HepG2 (cell line): ENCODE results near the gene TBCCD1. TPM values are rescaled to one million over a fixed set of nuclear protein-coding genes. Genes with fewer than 3 reads are reported as not detected.

ENCODE experiments used
- ARID2 ChIP-seq: sonication (generic); formaldehyde crosslinking; IDR thresholded peaks from 2 replicates; pipeline ENCODE4 v1.8.1; 2022; ENCODE audit warnings: mild to moderate bottlenecking, missing genetic modification reagents, borderline replicate concordance
- MEIS2 ChIP-seq: sonication (generic); formaldehyde crosslinking; IDR thresholded peaks from 2 replicates; pipeline ENCODE4 v1.9.0; 2021; ENCODE audit warnings: mild to moderate bottlenecking, missing genetic modification reagents
- MLLT10 ChIP-seq: sonication (generic); formaldehyde crosslinking; IDR thresholded peaks from 2 replicates; pipeline ENCODE4 v1.4.0; 2020; ENCODE audit warnings: missing genetic modification reagents
- MXI1 ChIP-seq: IDR thresholded peaks from 3 replicates; pipeline ENCODE4 v1.6.1; 2012; ENCODE audit warnings: low read depth, low read length, inconsistent platforms, borderline replicate concordance
- NONO ChIP-seq, 2 experiments: fragments of 450-650 bp in 1 of 2; sonication (generic) in 1 of 2; formaldehyde crosslinking in 1 of 2; IDR thresholded peaks in 1 of 2; conservative IDR thresholded peaks in 1 of 2; 2 replicates each; pipeline versions ENCODE4 v1.6.1 to v1.8.0; 2017 to 2022; ENCODE audit warnings: mild to moderate bottlenecking in 1 of 2, missing genetic modification reagents in 1 of 2, moderate library complexity in 1 of 2
- RBAK ChIP-seq: sonication (generic); formaldehyde crosslinking; IDR thresholded peaks from 2 replicates; pipeline ENCODE4 v1.5.1; 2020; ENCODE audit warnings: mild to moderate bottlenecking, missing genetic modification reagents
- SOX13 ChIP-seq, 3 experiments: fragments of 450-650 bp in 1 of 3; sonication (generic) in 1 of 3; formaldehyde crosslinking in 1 of 3; IDR thresholded peaks in 2 of 3; conservative IDR thresholded peaks in 1 of 3; 2 replicates each; pipeline versions ENCODE4 v1.5.0 to v1.6.1; 2016 to 2020; ENCODE audit warnings: antibody characterized with exemption in 1 of 3, mild to moderate bottlenecking in 1 of 3, missing compliant biosample characterization in 1 of 3, missing genetic modification reagents in 1 of 3, moderate library complexity in 1 of 3
- SUZ12 ChIP-seq: fragments of 150-350 bp; IDR thresholded peaks from 2 replicates; pipeline ENCODE4 v1.6.1; 2014; ENCODE audit warnings: low read depth, low read length
- ZFP82 ChIP-seq: sonication (generic); formaldehyde crosslinking; IDR thresholded peaks from 2 replicates; pipeline ENCODE4 v1.5.1; 2020; ENCODE audit warnings: mild to moderate bottlenecking, missing genetic modification reagents, borderline replicate concordance
- ZNF549 ChIP-seq: sonication (generic); formaldehyde crosslinking; IDR thresholded peaks from 2 replicates; pipeline ENCODE4 v1.5.0; 2020; ENCODE audit warnings: missing genetic modification reagents
- ZNF556 ChIP-seq: sonication (generic); formaldehyde crosslinking; IDR thresholded peaks from 2 replicates; pipeline ENCODE4 v1.4.0; 2020; ENCODE audit warnings: mild to moderate bottlenecking, missing genetic modification reagents, borderline replicate concordance
- ZNF616 ChIP-seq: sonication (generic); formaldehyde crosslinking; IDR thresholded peaks from 2 replicates; pipeline ENCODE4 v1.5.0; 2020; ENCODE audit warnings: low read depth, mild to moderate bottlenecking, missing genetic modification reagents
- ZNF788 ChIP-seq: sonication (generic); formaldehyde crosslinking; IDR thresholded peaks from 2 replicates; pipeline ENCODE4 v1.5.0; 2020; ENCODE audit warnings: mild to moderate bottlenecking, missing genetic modification reagents, borderline replicate concordance
- polyA plus RNA-seq, 8 experiments: library from polyadenylated mRNA; depleted of rRNA in 3 of 8; stranded (reverse) in 7 of 8; unstranded in 1 of 8; fragments of >200 nt; fragmentation: Illumina TruSeq in 4 of 8; extraction: Trizol in 4 of 8; gene quantifications; 2 replicates each; pipeline versions ENCODE4 v1.2.1 to v1.2.3, GENCODE V29; 2011 to 2016; ENCODE audit warnings: low read depth in 4 of 8, missing spikeins in 1 of 8, mixed read lengths in 1 of 8; ENCODE audit not compliant: insufficient read depth in 1 of 8
- total RNA-seq, 5 experiments: library from RNA; depleted of rRNA; stranded (reverse); fragments of >200 nt; fragmentation: Illumina TruSeq; extraction: Trizol; gene quantifications; 2 replicates each; pipeline ENCODE4 v1.2.3, GENCODE V29; 2016; ENCODE audit warnings: low read depth in 1 of 5
- TF ChIP-seq, protein P1 (sequence below), 2 experiments: sonication (generic) in 1 of 2; formaldehyde crosslinking in 1 of 2; IDR thresholded peaks; 2 replicates each; pipeline versions ENCODE4 v1.6.1 to v1.9.0; 2014 to 2022; ENCODE audit warnings: antibody characterized with exemption in 1 of 2, borderline replicate concordance in 1 of 2, inconsistent platforms in 1 of 2, low read depth in 1 of 2, missing genetic modification reagents in 1 of 2
- TF ChIP-seq, protein P2 (sequence below): sonication (generic); formaldehyde crosslinking; IDR thresholded peaks from 2 replicates; pipeline ENCODE4 v1.4.0; 2020; ENCODE audit warnings: mild to moderate bottlenecking, low read depth, missing genetic modification reagents
- TF ChIP-seq, protein P3 (sequence below): sonication (generic); formaldehyde crosslinking; IDR thresholded peaks from 2 replicates; pipeline ENCODE4 v1.4.0; 2020; ENCODE audit warnings: mild to moderate bottlenecking, missing genetic modification reagents

The TBCCD1 gene
- total and polyA plus RNA-seq, 2 of the 13 experiments (the other 11 are each of a cell fraction or from before 2014, with no cell fraction given): 13.6 to 16.2 TPM

DNA sequence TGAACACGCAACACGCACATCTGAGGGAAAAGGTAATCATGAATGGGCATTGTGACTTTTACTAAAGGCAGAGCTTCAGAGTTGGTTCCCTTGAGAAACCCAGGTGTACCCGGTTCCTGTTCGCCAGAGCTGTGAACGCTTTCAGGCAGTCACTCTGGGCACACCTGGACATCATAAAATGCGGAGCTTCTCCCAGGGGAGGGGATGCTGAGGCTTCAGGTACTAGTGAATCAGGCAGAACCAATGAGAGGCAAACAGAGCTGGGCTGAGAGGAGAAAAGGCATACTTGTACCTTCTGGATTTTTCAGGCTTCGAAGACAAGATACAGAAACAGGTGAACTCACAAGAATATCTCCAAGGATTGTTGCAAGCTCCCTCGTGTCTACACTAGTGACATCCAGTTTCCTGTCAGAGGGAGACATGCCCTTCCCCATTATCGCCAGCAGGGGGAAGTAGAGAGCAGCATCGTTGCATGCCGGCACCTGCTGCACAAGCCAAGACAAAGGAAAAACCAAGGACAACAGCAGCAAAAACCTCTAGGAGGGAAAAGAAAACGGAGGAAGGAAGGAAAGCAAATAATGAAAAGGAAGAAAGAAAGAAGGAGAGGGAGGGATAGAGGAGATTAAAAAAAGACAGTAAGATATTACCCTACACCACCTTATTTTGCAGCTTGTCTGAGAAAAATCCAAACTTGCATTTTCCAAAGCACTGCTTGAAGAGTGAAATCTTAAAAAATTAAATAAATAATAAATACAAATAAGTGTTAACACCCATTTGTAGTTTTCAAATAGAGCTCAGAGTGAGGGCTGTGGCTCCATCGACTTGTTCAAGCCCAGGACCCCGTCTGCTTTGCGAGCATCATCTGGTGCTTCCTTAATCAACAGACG, 47.7 kb upstream of the TBCCD1 start (continued):
- TF ChIP-seq ARID2 (CRISPR knock-in tag): 0 out of 2 replicates have a peak, but pooled peaks have one; percentile 11
- TF ChIP-seq MLLT10 (CRISPR knock-in tag): no peak; the same call in 1 of the 2 replicates
- TF ChIP-seq, protein P1, sequence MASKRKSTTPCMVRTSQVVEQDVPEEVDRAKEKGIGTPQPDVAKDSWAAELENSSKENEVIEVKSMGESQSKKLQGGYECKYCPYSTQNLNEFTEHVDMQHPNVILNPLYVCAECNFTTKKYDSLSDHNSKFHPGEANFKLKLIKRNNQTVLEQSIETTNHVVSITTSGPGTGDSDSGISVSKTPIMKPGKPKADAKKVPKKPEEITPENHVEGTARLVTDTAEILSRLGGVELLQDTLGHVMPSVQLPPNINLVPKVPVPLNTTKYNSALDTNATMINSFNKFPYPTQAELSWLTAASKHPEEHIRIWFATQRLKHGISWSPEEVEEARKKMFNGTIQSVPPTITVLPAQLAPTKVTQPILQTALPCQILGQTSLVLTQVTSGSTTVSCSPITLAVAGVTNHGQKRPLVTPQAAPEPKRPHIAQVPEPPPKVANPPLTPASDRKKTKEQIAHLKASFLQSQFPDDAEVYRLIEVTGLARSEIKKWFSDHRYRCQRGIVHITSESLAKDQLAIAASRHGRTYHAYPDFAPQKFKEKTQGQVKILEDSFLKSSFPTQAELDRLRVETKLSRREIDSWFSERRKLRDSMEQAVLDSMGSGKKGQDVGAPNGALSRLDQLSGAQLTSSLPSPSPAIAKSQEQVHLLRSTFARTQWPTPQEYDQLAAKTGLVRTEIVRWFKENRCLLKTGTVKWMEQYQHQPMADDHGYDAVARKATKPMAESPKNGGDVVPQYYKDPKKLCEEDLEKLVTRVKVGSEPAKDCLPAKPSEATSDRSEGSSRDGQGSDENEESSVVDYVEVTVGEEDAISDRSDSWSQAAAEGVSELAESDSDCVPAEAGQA (IDR thresholded peaks at IDR 0.05; ENCODE audit: low read depth): no peak
- TF ChIP-seq, protein P1 (CRISPR knock-in tag; IDR thresholded peaks at IDR 0.05; ENCODE audit: borderline replicate concordance): no peak
- 0 out of 2 replicates have a peak, but pooled peaks have one; percentile 32 for TF ChIP-seq ZNF788 (CRISPR knock-in tag)
- no peak for TF ChIP-seq RBAK (CRISPR knock-in tag)
- no peak for TF ChIP-seq ZNF549 (CRISPR knock-in tag)
- peak; percentile 74; the same call in 1 of the 3 replicates for TF ChIP-seq MXI1
- no peak for TF ChIP-seq SOX13 (IDR thresholded peaks at IDR 0.05)
- TF ChIP-seq SOX13 (CRISPR knock-in tag; conservative IDR thresholded peaks at IDR 0.05 in 1 of 2, IDR thresholded peaks at IDR 0.05 in 1 of 2): peak in 1 of 2 experiments; percentile 50; a peak in 1 of 4 replicates
- TF ChIP-seq, protein P2, sequence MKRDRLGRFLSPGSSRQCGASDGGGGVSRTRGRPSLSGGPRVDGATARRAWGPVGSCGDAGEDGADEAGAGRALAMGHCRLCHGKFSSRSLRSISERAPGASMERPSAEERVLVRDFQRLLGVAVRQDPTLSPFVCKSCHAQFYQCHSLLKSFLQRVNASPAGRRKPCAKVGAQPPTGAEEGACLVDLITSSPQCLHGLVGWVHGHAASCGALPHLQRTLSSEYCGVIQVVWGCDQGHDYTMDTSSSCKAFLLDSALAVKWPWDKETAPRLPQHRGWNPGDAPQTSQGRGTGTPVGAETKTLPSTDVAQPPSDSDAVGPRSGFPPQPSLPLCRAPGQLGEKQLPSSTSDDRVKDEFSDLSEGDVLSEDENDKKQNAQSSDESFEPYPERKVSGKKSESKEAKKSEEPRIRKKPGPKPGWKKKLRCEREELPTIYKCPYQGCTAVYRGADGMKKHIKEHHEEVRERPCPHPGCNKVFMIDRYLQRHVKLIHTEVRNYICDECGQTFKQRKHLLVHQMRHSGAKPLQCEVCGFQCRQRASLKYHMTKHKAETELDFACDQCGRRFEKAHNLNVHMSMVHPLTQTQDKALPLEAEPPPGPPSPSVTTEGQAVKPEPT (CRISPR knock-in tag): peak; percentile 70; the same call in 1 of the 2 replicates
- TF ChIP-seq, protein P3, sequence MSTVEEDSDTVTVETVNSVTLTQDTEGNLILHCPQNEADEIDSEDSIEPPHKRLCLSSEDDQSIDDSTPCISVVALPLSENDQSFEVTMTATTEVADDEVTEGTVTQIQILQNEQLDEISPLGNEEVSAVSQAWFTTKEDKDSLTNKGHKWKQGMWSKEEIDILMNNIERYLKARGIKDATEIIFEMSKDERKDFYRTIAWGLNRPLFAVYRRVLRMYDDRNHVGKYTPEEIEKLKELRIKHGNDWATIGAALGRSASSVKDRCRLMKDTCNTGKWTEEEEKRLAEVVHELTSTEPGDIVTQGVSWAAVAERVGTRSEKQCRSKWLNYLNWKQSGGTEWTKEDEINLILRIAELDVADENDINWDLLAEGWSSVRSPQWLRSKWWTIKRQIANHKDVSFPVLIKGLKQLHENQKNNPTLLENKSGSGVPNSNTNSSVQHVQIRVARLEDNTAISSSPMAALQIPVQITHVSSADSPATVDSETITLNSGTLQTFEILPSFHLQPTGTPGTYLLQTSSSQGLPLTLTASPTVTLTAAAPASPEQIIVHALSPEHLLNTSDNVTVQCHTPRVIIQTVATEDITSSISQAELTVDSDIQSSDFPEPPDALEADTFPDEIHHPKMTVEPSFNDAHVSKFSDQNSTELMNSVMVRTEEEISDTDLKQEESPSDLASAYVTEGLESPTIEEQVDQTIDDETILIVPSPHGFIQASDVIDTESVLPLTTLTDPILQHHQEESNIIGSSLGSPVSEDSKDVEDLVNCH: no peak
- TF ChIP-seq ZFP82: no peak
- TF ChIP-seq MEIS2 (CRISPR knock-in tag): 0 out of 2 replicates have a peak, but pooled peaks have one; percentile 8
- TF ChIP-seq SUZ12: no peak
- TF ChIP-seq NONO (IDR thresholded peaks at IDR 0.05): no peak
- TF ChIP-seq NONO (CRISPR knock-in tag; conservative IDR thresholded peaks at IDR 0.05): no peak
- TF ChIP-seq ZNF616 (CRISPR knock-in tag): no peak
- TF ChIP-seq ZNF556 (CRISPR knock-in tag): peak; percentile 78; the same call in 1 of the 2 replicates
